Measurements from ENCODE around the gene ADAT2.

The ADAT2 gene

GRCh38 chr6:143390278-143390677 lies 60.2 kb downstream of the ADAT2 start:
- no peak overlapping the region for H3K27ac ChIP-seq (ENCODE audit: low read depth, low read length)
- H3K4me3 ChIP-seq (ENCODE audit: insufficient read depth, low read length, poor library complexity, severe bottlenecking) = no peak overlapping the region
- no peaks in the 10 kb centered on the region for H3K9me3 ChIP-seq (ENCODE audit: insufficient read depth, low read length)
- H2AFZ ChIP-seq (ENCODE audit: low read depth, low read length, severe bottlenecking) = no peak overlapping the region
- H3K79me2 ChIP-seq (ENCODE audit: insufficient read depth, low read length) = no peaks in the 10 kb centered on the region
- TF ChIP-seq, protein P1, sequence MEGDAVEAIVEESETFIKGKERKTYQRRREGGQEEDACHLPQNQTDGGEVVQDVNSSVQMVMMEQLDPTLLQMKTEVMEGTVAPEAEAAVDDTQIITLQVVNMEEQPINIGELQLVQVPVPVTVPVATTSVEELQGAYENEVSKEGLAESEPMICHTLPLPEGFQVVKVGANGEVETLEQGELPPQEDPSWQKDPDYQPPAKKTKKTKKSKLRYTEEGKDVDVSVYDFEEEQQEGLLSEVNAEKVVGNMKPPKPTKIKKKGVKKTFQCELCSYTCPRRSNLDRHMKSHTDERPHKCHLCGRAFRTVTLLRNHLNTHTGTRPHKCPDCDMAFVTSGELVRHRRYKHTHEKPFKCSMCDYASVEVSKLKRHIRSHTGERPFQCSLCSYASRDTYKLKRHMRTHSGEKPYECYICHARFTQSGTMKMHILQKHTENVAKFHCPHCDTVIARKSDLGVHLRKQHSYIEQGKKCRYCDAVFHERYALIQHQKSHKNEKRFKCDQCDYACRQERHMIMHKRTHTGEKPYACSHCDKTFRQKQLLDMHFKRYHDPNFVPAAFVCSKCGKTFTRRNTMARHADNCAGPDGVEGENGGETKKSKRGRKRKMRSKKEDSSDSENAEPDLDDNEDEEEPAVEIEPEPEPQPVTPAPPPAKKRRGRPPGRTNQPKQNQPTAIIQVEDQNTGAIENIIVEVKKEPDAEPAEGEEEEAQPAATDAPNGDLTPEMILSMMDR (IDR thresholded peaks at IDR 0.05; ENCODE audit: insufficient read depth, low read length, poor library complexity, severe bottlenecking) = no peak
- no peak for TF ChIP-seq EZH2phosphoT487 (conservative IDR thresholded peaks at IDR 0.05; ENCODE audit: low read length)
- H3F3A ChIP-seq (ENCODE audit: insufficient read depth) = no peaks in the 10 kb centered on the region
- no peaks in the 10 kb centered on the region for H3K27me3 ChIP-seq (ENCODE audit: low read length)
- no peak overlapping the region for H3K4me2 ChIP-seq (ENCODE audit: low read depth, low read length, poor library complexity, severe bottlenecking)
- no peaks in the 10 kb centered on the region for H3K36me3 ChIP-seq (ENCODE audit: low read length)
- no peaks in the 10 kb centered on the region for H3K9me2 ChIP-seq (replicated peaks; ENCODE audit: insufficient read depth, low read length)
- no peak overlapping the region for H3K9ac ChIP-seq (ENCODE audit: low read length)
- H4K20me1 ChIP-seq (ENCODE audit: low read depth, low read length) = no peaks in the 10 kb centered on the region

DNA sequence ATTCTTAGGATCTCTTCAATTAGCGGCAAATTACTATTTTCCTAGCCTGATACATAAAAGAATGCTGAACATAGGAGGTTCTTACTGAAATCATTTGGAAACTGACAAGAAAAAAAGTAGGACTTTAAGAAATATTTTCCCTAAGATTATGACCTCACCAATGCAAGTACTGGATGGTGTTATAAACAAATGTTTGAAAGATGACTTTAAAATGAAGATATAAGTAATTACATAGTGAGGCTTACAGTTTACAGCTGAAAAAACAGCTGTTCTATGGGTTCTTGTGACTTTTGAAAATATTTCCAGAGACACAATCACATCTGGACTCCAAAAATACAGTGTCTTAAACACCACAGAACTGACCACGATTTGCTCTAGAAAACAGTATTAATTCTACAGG lies 64.9 kb downstream of the ADAT2 start:
- Histone ChIP-seq H4K20me1 (ENCODE audit: low read depth, low read length) (no peaks in the 10 kb centered on the region), H3K4me3 (ENCODE audit: insufficient read depth, low read length, poor library complexity, severe bottlenecking) (no peak overlapping the region), H2AFZ (ENCODE audit: low read depth, low read length, severe bottlenecking) (no peak overlapping the region), H3K9me3 (ENCODE audit: insufficient read depth, low read length) (no peaks in the 10 kb centered on the region), H3K4me2 (ENCODE audit: low read depth, low read length, poor library complexity, severe bottlenecking) (no peak overlapping the region), H3K36me3 (ENCODE audit: low read length) (no peaks in the 10 kb centered on the region), H3K27ac (ENCODE audit: low read depth, low read length) (no peak overlapping the region), H3F3A (ENCODE audit: insufficient read depth) (no peaks in the 10 kb centered on the region), H3K27me3 (ENCODE audit: low read length) (no peaks in the 10 kb centered on the region), H3K79me2 (ENCODE audit: insufficient read depth, low read length) (no peaks in the 10 kb centered on the region), H3K9me2 (replicated peaks; ENCODE audit: insufficient read depth, low read length) (no peaks in the 10 kb centered on the region), H3K9ac (ENCODE audit: low read length) (no peak overlapping the region)
- TF ChIP-seq, protein P1 (IDR thresholded peaks at IDR 0.05; ENCODE audit: insufficient read depth, low read length, poor library complexity, severe bottlenecking) = no peak

DNA sequence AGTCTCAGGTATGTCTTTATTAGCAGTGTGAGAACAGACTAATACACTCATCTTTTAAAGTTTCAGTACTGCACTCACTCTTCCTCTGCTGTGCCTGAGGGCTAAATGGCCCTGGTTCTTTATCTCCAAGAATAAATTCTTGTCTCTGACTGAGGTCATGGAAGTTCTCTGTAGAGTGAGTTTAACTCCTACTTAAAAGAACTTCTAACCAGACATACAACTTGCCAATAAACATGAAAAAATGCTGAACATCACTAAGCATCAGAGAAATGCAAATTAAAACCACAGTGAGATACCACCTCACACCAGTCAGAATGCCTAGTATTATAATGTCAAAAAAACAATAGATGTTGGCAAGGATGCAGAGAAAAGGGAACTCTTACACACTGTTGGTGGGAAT lies 73.6 kb downstream of the ADAT2 start:
- no peaks in the 10 kb centered on the region for H3K79me2 ChIP-seq (ENCODE audit: insufficient read depth, low read length)
- no peak overlapping the region for H3K9ac ChIP-seq (ENCODE audit: low read length)
- H3K4me2 ChIP-seq (ENCODE audit: low read depth, low read length, poor library complexity, severe bottlenecking) = no peak overlapping the region
- no peaks in the 10 kb centered on the region for H4K20me1 ChIP-seq (ENCODE audit: low read depth, low read length)
- no peak overlapping the region for H3K4me3 ChIP-seq (ENCODE audit: insufficient read depth, low read length, poor library complexity, severe bottlenecking)
- no peak for TF ChIP-seq EZH2phosphoT487 (conservative IDR thresholded peaks at IDR 0.05; ENCODE audit: low read length)
- TF ChIP-seq, protein P1 (IDR thresholded peaks at IDR 0.05; ENCODE audit: insufficient read depth, low read length, poor library complexity, severe bottlenecking) = no peak
- H3K36me3 ChIP-seq (ENCODE audit: low read length) = no peaks in the 10 kb centered on the region
- H3K27ac ChIP-seq (ENCODE audit: low read depth, low read length) = no peak overlapping the region
- H3F3A ChIP-seq (ENCODE audit: insufficient read depth) = no peaks in the 10 kb centered on the region
- no peaks in the 10 kb centered on the region for H3K27me3 ChIP-seq (ENCODE audit: low read length)
- H3K9me3 ChIP-seq (ENCODE audit: insufficient read depth, low read length) = no peaks in the 10 kb centered on the region
- no peaks in the 10 kb centered on the region; the same call in 1 of the 2 replicates for H3K9me2 ChIP-seq (replicated peaks; ENCODE audit: insufficient read depth, low read length)
- no peak overlapping the region for H2AFZ ChIP-seq (ENCODE audit: low read depth, low read length, severe bottlenecking)

GRCh38 chr6:143376375-143376774 lies 74.1 kb downstream of the ADAT2 start:
- Histone ChIP-seq H3K27ac (ENCODE audit: low read depth, low read length) (no peak overlapping the region), H3K79me2 (ENCODE audit: insufficient read depth, low read length) (no peaks in the 10 kb centered on the region), H3K4me3 (ENCODE audit: insufficient read depth, low read length, poor library complexity, severe bottlenecking) (no peak overlapping the region), H3K9me3 (ENCODE audit: insufficient read depth, low read length) (no peaks in the 10 kb centered on the region), H3K27me3 (ENCODE audit: low read length) (no peaks in the 10 kb centered on the region), H4K20me1 (ENCODE audit: low read depth, low read length) (no peaks in the 10 kb centered on the region), H3K36me3 (ENCODE audit: low read length) (no peaks in the 10 kb centered on the region), H2AFZ (ENCODE audit: low read depth, low read length, severe bottlenecking) (no peak overlapping the region), H3K4me2 (ENCODE audit: low read depth, low read length, poor library complexity, severe bottlenecking) (no peak overlapping the region), H3K9ac (ENCODE audit: low read length) (no peak overlapping the region), H3K9me2 (replicated peaks; ENCODE audit: insufficient read depth, low read length) (no peaks in the 10 kb centered on the region; the same call in 1 of the 2 replicates), H3F3A (ENCODE audit: insufficient read depth) (no peaks in the 10 kb centered on the region)
- no peak for TF ChIP-seq EZH2phosphoT487 (conservative IDR thresholded peaks at IDR 0.05; ENCODE audit: low read length)
- TF ChIP-seq, protein P1 (IDR thresholded peaks at IDR 0.05; ENCODE audit: insufficient read depth, low read length, poor library complexity, severe bottlenecking) = no peak
